K562 (cell line): ENCODE measurements around the gene TMEM100. TPM values are rescaled to one million over a fixed set of nuclear protein-coding genes. Genes with fewer than 3 reads are reported as not detected.

Experiments used
- BCL6 ChIP-seq: fragments of 250-450 bp; sonication (Bioruptor Pico); IDR thresholded peaks from 2 replicates; pipeline ENCODE4 v1.4.0; 2020
- E2F3 ChIP-seq: fragments of 250-450 bp; sonication (Bioruptor Pico); IDR thresholded peaks from 2 replicates; pipeline ENCODE4 v1.4.0; 2020; ENCODE audit warnings: mild to moderate bottlenecking
- HNRNPL ChIP-seq: fragments of 200-400 bp; formaldehyde crosslinking; IDR thresholded peaks from 2 replicates; pipeline ENCODE4 v1.6.1; 2017; ENCODE audit warnings: low read depth, mild to moderate bottlenecking, low read length
- KDM1A ChIP-seq, 2 experiments: fragments of 450-650 bp; IDR thresholded peaks; 2 replicates each; pipeline ENCODE4 v1.6.1; 2016; ENCODE audit warnings: mild to moderate bottlenecking in 2 of 2
- MXD1 ChIP-seq: fragments of 250-450 bp; sonication (Bioruptor Pico); IDR thresholded peaks from 2 replicates; pipeline ENCODE4 v1.8.0; 2021; ENCODE audit warnings: borderline replicate concordance, mild to moderate bottlenecking, moderate library complexity; ENCODE audit not compliant: poor library complexity, severe bottlenecking
- MYBL2 ChIP-seq, 2 experiments: fragments of 450-650 bp in 1 of 2; sonication (generic) in 1 of 2; formaldehyde crosslinking in 1 of 2; IDR thresholded peaks; 2 replicates each; pipeline versions ENCODE4 v1.6.1 to v1.8.1; 2017 to 2022; ENCODE audit warnings: borderline replicate concordance in 1 of 2, inconsistent platforms in 1 of 2, low read depth in 1 of 2, mild to moderate bottlenecking in 1 of 2, missing genetic modification reagents in 1 of 2, moderate library complexity in 1 of 2
- SAFB ChIP-seq: fragments of 200-400 bp; formaldehyde crosslinking; IDR thresholded peaks from 2 replicates; pipeline ENCODE4 v1.6.1; 2017; ENCODE audit warnings: low read depth, low read length, borderline replicate concordance
- TCF15 ChIP-seq: fragments of 250-450 bp; sonication (Bioruptor Pico); IDR thresholded peaks from 2 replicates; pipeline ENCODE4 v1.8.0; 2022; ENCODE audit warnings: moderate library complexity, mild to moderate bottlenecking, inconsistent platforms
- ZNF407 ChIP-seq: fragments of 450-650 bp; IDR thresholded peaks from 2 replicates; pipeline ENCODE4 v1.6.1; 2016; ENCODE audit warnings: low read depth
- ZNF76 ChIP-seq: fragments of 250-450 bp; sonication (Bioruptor Pico); IDR thresholded peaks from 2 replicates; pipeline ENCODE4 v1.4.0; 2020; ENCODE audit warnings: mild to moderate bottlenecking, moderate library complexity, borderline replicate concordance
- polyA plus RNA-seq, 8 experiments: library from polyadenylated mRNA; depleted of rRNA in 4 of 8; stranded (reverse) in 5 of 8; unstranded in 3 of 8; fragments of >200 nt; fragmentation: Nextera tagmentation in 2 of 8; fragmentation: Illumina TruSeq in 1 of 8; extraction: Ambion mirVana in 2 of 8; extraction: Trizol in 1 of 8; gene quantifications; 2 replicates each; pipeline versions ENCODE4 v1.2.1 to v1.2.3, GENCODE V29; 2011 to 2014; ENCODE audit warnings: inconsistent platforms in 1 of 8, missing spikeins in 1 of 8
- total RNA-seq, 7 experiments: library from RNA; depleted of rRNA in 6 of 7; stranded (reverse); fragments of >200 nt in 6 of 7; fragmentation: Illumina TruSeq in 2 of 7; extraction: Trizol in 2 of 7; gene quantifications; 2 replicates each; pipeline versions ENCODE4 v1.2.1 to v1.2.3, GENCODE V29; 2011 to 2021; ENCODE audit warnings: low replicate concordance in 1 of 7
- TF ChIP-seq, protein P1 (sequence below): fragments of 150-350 bp; IDR thresholded peaks from 2 replicates; pipeline ENCODE4 v1.6.1; 2014; ENCODE audit warnings: low read depth, mild to moderate bottlenecking, low read length, borderline replicate concordance
- TF ChIP-seq, protein P2 (sequence below): fragments of 450-650 bp; formaldehyde crosslinking; IDR thresholded peaks from 2 replicates; pipeline ENCODE4 v1.4.0; 2022; ENCODE audit warnings: missing genetic modification characterization

The TMEM100 gene
- total and polyA plus RNA-seq, 9 of the 15 experiments (the other 6 are each of a cell fraction or from before 2014, with no cell fraction given): 0.12 to 0.50 (median 0.19) TPM

GRCh38 chr17:55737976-55738501 is 15.4 kb upstream of the TMEM100 start (continued):
- TF ChIP-seq MXD1 (CRISPR knock-in tag): no peak
- TF ChIP-seq, protein P1, sequence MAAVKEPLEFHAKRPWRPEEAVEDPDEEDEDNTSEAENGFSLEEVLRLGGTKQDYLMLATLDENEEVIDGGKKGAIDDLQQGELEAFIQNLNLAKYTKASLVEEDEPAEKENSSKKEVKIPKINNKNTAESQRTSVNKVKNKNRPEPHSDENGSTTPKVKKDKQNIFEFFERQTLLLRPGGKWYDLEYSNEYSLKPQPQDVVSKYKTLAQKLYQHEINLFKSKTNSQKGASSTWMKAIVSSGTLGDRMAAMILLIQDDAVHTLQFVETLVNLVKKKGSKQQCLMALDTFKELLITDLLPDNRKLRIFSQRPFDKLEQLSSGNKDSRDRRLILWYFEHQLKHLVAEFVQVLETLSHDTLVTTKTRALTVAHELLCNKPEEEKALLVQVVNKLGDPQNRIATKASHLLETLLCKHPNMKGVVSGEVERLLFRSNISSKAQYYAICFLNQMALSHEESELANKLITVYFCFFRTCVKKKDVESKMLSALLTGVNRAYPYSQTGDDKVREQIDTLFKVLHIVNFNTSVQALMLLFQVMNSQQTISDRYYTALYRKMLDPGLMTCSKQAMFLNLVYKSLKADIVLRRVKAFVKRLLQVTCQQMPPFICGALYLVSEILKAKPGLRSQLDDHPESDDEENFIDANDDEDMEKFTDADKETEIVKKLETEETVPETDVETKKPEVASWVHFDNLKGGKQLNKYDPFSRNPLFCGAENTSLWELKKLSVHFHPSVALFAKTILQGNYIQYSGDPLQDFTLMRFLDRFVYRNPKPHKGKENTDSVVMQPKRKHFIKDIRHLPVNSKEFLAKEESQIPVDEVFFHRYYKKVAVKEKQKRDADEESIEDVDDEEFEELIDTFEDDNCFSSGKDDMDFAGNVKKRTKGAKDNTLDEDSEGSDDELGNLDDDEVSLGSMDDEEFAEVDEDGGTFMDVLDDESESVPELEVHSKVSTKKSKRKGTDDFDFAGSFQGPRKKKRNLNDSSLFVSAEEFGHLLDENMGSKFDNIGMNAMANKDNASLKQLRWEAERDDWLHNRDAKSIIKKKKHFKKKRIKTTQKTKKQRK: no peak
- no peak for TF ChIP-seq E2F3 (CRISPR knock-in tag)
- TF ChIP-seq ZNF407: no peak
- no peak for TF ChIP-seq TCF15 (CRISPR knock-in tag)
- no peak for TF ChIP-seq SAFB
- TF ChIP-seq, protein P2, sequence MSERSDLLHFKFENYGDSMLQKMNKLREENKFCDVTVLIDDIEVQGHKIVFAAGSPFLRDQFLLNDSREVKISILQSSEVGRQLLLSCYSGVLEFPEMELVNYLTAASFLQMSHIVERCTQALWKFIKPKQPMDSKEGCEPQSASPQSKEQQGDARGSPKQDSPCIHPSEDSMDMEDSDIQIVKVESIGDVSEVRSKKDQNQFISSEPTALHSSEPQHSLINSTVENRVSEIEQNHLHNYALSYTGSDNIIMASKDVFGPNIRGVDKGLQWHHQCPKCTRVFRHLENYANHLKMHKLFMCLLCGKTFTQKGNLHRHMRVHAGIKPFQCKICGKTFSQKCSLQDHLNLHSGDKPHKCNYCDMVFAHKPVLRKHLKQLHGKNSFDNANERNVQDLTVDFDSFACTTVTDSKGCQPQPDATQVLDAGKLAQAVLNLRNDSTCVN (CRISPR knock-in tag): no peak
- TF ChIP-seq BCL6 (CRISPR knock-in tag): no peak
- TF ChIP-seq HNRNPL: no peak
- TF ChIP-seq KDM1A (IDR thresholded peaks at IDR 0.05): peak; percentile 35 to 51
- TF ChIP-seq ZNF76: no peak
- TF ChIP-seq MYBL2 (IDR thresholded peaks at IDR 0.05; ENCODE audit: low read depth): peak; percentile 75
- TF ChIP-seq MYBL2 (CRISPR knock-in tag; IDR thresholded peaks at IDR 0.05; ENCODE audit: borderline replicate concordance): no peak
